Colonic mucosa (tissue), 4 donors: Measurements from ENCODE around the gene HES4. TPM values are rescaled to one million over a fixed set of nuclear protein-coding genes. Genes with fewer than 3 reads are reported as not detected.

Experiments
- DNase-seq: peaks from one replicate; pipeline ENCODE4 v3.0.0-alpha.2; 2020
- H3K27ac ChIP-seq: fragments of 200-600 bp; one replicate; pipeline ENCODE4 v1.8.0; 2021
- H3K27me3 ChIP-seq: fragments of 200-600 bp; one replicate; pipeline ENCODE4 v1.8.0; 2021
- H3K36me3 ChIP-seq: fragments of 200-600 bp; one replicate; pipeline ENCODE4 v1.8.0; 2021
- H3K4me1 ChIP-seq: fragments of 200-600 bp; one replicate; pipeline ENCODE4 v1.8.0; 2021; ENCODE audit warnings: mild to moderate bottlenecking
- H3K4me3 ChIP-seq: fragments of 200-600 bp; one replicate; pipeline ENCODE4 v1.8.0; 2021
- H3K9ac ChIP-seq, 2 donors: one replicate each; pipeline ENCODE4 v1.7.0; 2013; ENCODE audit warnings: control low read depth in 2 of 2, low read depth in 2 of 2, low read length in 2 of 2
- H3K9me3 ChIP-seq: fragments of 200-600 bp; one replicate; pipeline ENCODE4 v1.8.0; 2021
- intact Hi-C: fragments of 100-400 bp; cut with DNase I; formaldehyde crosslinking; loops from one replicate; pipeline ENCODE4 v1.14.1; 2022
- total RNA-seq, 2 donors: library from RNA; stranded (reverse); fragmentation: NEBNext Ultra II Directional in 1 of 2; extraction: Animal tissue kit (Norgen Biotek cat#: 25700) in 1 of 2; gene quantifications; one replicate each; pipeline ENCODE4 v1.2.1, GENCODE V29; 2021
- TF ChIP-seq, protein P1 (sequence below): fragments of 200-600 bp; IDR thresholded peaks from one replicate; pipeline ENCODE4 v1.8.0; 2022; ENCODE audit warnings: antibody characterized with exemption, mild to moderate bottlenecking
- donor health status: healthy.
- donor health status: DM: no; HTN: no; CAD: no.
- donor health status: DM: no; HTN: no; CAD: no.

HES4 gene
- total RNA-seq, 2 donors from 2014 or later: 30.5 to 47.3 TPM

DNA sequence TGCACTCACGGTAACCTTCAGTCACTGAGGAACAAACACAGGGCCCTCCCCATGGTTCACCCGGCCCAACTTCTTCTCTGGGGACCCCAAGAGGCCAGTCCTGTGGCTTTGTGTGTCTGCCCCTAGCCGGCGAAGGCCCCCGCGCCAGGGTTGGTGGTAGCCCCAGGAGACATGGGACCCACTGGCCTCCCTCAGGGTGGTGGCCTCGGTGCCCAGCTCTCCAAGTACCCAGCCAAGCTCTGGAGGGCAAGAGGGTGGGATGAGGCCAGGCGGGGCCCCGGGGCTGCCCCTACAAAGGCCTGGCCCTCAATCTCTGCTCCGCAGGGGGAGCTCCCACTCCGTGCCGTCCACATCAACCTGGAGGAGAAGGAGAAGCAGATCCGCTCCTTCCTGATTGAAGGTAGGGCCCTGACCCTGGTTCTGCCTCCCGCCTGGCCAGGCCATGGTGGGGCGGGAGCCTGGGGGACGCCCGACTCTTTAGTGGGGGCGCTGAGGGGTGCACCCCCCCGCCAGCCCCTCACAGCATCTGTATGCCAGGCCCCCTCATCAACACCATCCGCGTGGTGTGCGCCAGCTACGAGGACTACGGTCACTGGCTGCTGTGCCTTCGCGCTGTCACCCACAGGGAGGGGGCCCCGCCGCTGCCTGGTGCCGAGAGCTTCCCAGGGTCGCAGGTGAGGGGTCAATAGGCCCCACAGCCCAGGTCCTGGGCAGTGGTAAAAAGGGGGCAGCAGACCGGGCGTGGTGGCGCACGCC is 28.0 kb downstream of the HES4 start:
- peaks cover 36% of the 10 kb centered on the region for H3K27me3 ChIP-seq
- no peak overlapping the region for H3K4me3 ChIP-seq
- H3K27ac ChIP-seq: no peak overlapping the region
- TF ChIP-seq, protein P1, sequence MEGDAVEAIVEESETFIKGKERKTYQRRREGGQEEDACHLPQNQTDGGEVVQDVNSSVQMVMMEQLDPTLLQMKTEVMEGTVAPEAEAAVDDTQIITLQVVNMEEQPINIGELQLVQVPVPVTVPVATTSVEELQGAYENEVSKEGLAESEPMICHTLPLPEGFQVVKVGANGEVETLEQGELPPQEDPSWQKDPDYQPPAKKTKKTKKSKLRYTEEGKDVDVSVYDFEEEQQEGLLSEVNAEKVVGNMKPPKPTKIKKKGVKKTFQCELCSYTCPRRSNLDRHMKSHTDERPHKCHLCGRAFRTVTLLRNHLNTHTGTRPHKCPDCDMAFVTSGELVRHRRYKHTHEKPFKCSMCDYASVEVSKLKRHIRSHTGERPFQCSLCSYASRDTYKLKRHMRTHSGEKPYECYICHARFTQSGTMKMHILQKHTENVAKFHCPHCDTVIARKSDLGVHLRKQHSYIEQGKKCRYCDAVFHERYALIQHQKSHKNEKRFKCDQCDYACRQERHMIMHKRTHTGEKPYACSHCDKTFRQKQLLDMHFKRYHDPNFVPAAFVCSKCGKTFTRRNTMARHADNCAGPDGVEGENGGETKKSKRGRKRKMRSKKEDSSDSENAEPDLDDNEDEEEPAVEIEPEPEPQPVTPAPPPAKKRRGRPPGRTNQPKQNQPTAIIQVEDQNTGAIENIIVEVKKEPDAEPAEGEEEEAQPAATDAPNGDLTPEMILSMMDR: no peak
- no peak for DNase-seq
- intact Hi-C loops: no loop called here
- peaks cover 7% of the 10 kb centered on the region for H3K4me1 ChIP-seq
- no peak overlapping the region for H3K9ac ChIP-seq
- no peaks in the 10 kb centered on the region for H3K36me3 ChIP-seq
- H3K9me3 ChIP-seq: no peaks in the 10 kb centered on the region

GRCh38 chr1:970973-971730 is 28.7 kb downstream of the HES4 start:
- Histone ChIP-seq H3K4me3 (no peak overlapping the region), H3K27ac (no peak overlapping the region), H3K9ac (no peak overlapping the region), H3K4me1 (peaks cover 9% of the 10 kb centered on the region), H3K9me3 (no peaks in the 10 kb centered on the region), H3K36me3 (no peaks in the 10 kb centered on the region), H3K27me3 (peaks cover 36% of the 10 kb centered on the region)
- intact Hi-C loops: no loop called here
- no peak for DNase-seq
- TF ChIP-seq, protein P1: no peak

- Histone ChIP-seq H3K9me3 (no peaks in the 10 kb centered on the region), H3K27ac (no peak overlapping the region), H3K27me3 (peaks cover 36% of the 10 kb centered on the region), H3K36me3 (no peaks in the 10 kb centered on the region), H3K4me3 (no peak overlapping the region), H3K9ac (no peak overlapping the region), H3K4me1 (peaks cover 12% of the 10 kb centered on the region)
- DNase-seq: no peak
- intact Hi-C loops: no loop called here
- TF ChIP-seq, protein P1: no peak
These were observed 29.5 kb downstream of the HES4 start for GRCh38 chr1:970242-970972.

- H3K9ac ChIP-seq: no peak overlapping the region
- peaks cover 36% of the 10 kb centered on the region for H3K27me3 ChIP-seq
- no peak overlapping the region for H3K27ac ChIP-seq
- intact Hi-C loops: no loop called here
- peaks cover 12% of the 10 kb centered on the region for H3K4me1 ChIP-seq
- TF ChIP-seq, protein P1: no peak
- no peak for DNase-seq
- no peaks in the 10 kb centered on the region for H3K9me3 ChIP-seq
- H3K4me3 ChIP-seq: no peak overlapping the region
- no peaks in the 10 kb centered on the region for H3K36me3 ChIP-seq
These were observed 30.5 kb downstream of the HES4 start for GRCh38 chr1:969260-969855.
